Neural progenitor cell (in vitro differentiated cells): ENCODE measurements around the gene BBS5. TPM values are rescaled to one million over a fixed set of nuclear protein-coding genes. Genes with fewer than 3 reads are reported as not detected.
A peak's percentile ranks its signal among the peaks of the same experiment; 100 is the strongest.

Experiments used
- DNase-seq: peaks from one replicate; pipeline ENCODE4 v3.0.0-alpha.2; 2016; ENCODE audit warnings: low spot score
- H2AFZ ChIP-seq: fragments of 200-600 bp; sonication (generic); replicated peaks from 2 replicates; pipeline ENCODE4 v1.6.1; 2016; ENCODE audit warnings: antibody characterized with exemption
- H3F3A ChIP-seq: fragments of 200-600 bp; sonication (generic); 2 replicates; pipeline ENCODE4 v1.6.1; 2016; ENCODE audit warnings: antibody characterized with exemption, low read depth
- H3K27ac ChIP-seq: fragments of 200-600 bp; sonication (generic); 2 replicates; pipeline ENCODE4 v1.5.1; 2016; ENCODE audit warnings: mild to moderate bottlenecking
- H3K27me3 ChIP-seq: fragments of 200-600 bp; sonication (generic); 2 replicates; pipeline ENCODE4 v1.6.1; 2016; ENCODE audit warnings: mild to moderate bottlenecking, moderate library complexity
- H3K36me3 ChIP-seq: fragments of 200-600 bp; sonication (generic); 2 replicates; pipeline ENCODE4 v1.5.1; 2016
- H3K4me1 ChIP-seq: fragments of 200-600 bp; sonication (generic); 2 replicates; pipeline ENCODE4 v1.6.1; 2016; ENCODE audit warnings: mixed run types
- H3K4me2 ChIP-seq: fragments of 200-600 bp; sonication (generic); 2 replicates; pipeline ENCODE4 v1.6.1; 2016
- H3K4me3 ChIP-seq: fragments of 200-600 bp; sonication (generic); 2 replicates; pipeline ENCODE4 v1.5.1; 2016
- H3K79me2 ChIP-seq: fragments of 200-600 bp; sonication (generic); 2 replicates; pipeline ENCODE4 v1.6.1; 2016; ENCODE audit warnings: low read depth
- H3K9ac ChIP-seq: fragments of 200-600 bp; sonication (generic); 2 replicates; pipeline ENCODE4 v1.6.1; 2016
- H3K9me3 ChIP-seq: fragments of 200-600 bp; sonication (generic); 2 replicates; pipeline ENCODE4 v1.5.1; 2016; ENCODE audit warnings: low read depth
- H4K20me1 ChIP-seq: fragments of 200-600 bp; sonication (generic); 2 replicates; pipeline ENCODE4 v1.6.1; 2016; ENCODE audit warnings: low read depth
- H3K27ac Mint-ChIP-seq: 3 replicates; pipeline ENCODE4 v1.8.0; 2021; ENCODE audit warnings: mixed read lengths
- H3K27me3 Mint-ChIP-seq: 2 replicates; pipeline ENCODE4 v1.8.0; 2022; ENCODE audit warnings: low read depth, mild to moderate bottlenecking, inconsistent platforms, moderate library complexity, mixed read lengths; ENCODE audit not compliant: insufficient read depth
- H3K36me3 Mint-ChIP-seq: 3 replicates; pipeline ENCODE4 v1.8.0; 2021; ENCODE audit warnings: mixed read lengths
- H3K4me1 Mint-ChIP-seq: 3 replicates; pipeline ENCODE4 v1.8.0; 2021; ENCODE audit warnings: mixed read lengths
- H3K4me3 Mint-ChIP-seq: 3 replicates; pipeline ENCODE4 v1.8.0; 2021; ENCODE audit warnings: mild to moderate bottlenecking, moderate library complexity, mixed read lengths
- H3K9me3 Mint-ChIP-seq: 3 replicates; pipeline ENCODE4 v1.8.0; 2020; ENCODE audit warnings: mixed read lengths
- CTCF ChIP-seq: fragments of 200-600 bp; sonication (generic); IDR thresholded peaks from 2 replicates; pipeline ENCODE4 v1.5.1; 2017; ENCODE audit warnings: antibody characterized with exemption, mild to moderate bottlenecking
- EZH2 ChIP-seq: fragments of 200-600 bp; sonication (generic); IDR thresholded peaks from 2 replicates; pipeline ENCODE4 v1.6.1; 2017; ENCODE audit warnings: antibody characterized with exemption, mild to moderate bottlenecking, moderate library complexity
- EZH2phosphoT487 ChIP-seq: fragments of 200-600 bp; sonication (generic); IDR thresholded peaks from 2 replicates; pipeline ENCODE4 v1.6.1; 2017; ENCODE audit warnings: antibody characterized with exemption
- total RNA-seq: library from RNA; depleted of rRNA; stranded (reverse); fragments of >200 nt; gene quantifications from 2 replicates; pipeline ENCODE4 v1.2.3, GENCODE V29; 2015; ENCODE audit warnings: low replicate concordance

BBS5 gene
- total RNA-seq, 1 donor from 2014 or later = 3.8 TPM

GRCh38 chr2:169504651-169505050, 25.4 kb downstream of the BBS5 start:
- Histone ChIP-seq H3K9me3 (no peaks in the 10 kb centered on the region), H3K9ac (no peak overlapping the region), H4K20me1 (no peaks in the 10 kb centered on the region), H3F3A (peaks cover 8% of the 10 kb centered on the region), H3K36me3 (no peaks in the 10 kb centered on the region), H3K27ac (no peak overlapping the region), H3K4me2 (no peak overlapping the region), H3K4me3 (no peak overlapping the region), H3K27me3 (no peaks in the 10 kb centered on the region), H2AFZ (no peak overlapping the region), H3K79me2 (no peaks in the 10 kb centered on the region), H3K4me1 (peaks cover 10% of the 10 kb centered on the region)
- no peak for DNase-seq
- no peak overlapping the region for H3K27ac Mint-ChIP-seq
- H3K27me3 Mint-ChIP-seq = no peaks in the 10 kb centered on the region
- H3K4me1 Mint-ChIP-seq = peaks cover 10% of the 10 kb centered on the region
- peaks cover 17% of the 10 kb centered on the region for H3K36me3 Mint-ChIP-seq
- no peak for TF ChIP-seq EZH2
- no peak for TF ChIP-seq CTCF
- TF ChIP-seq EZH2phosphoT487 = no peak
- peaks cover 2% of the 10 kb centered on the region for H3K9me3 Mint-ChIP-seq
- H3K4me3 Mint-ChIP-seq = no peak overlapping the region

- H3K9me3 ChIP-seq = no peaks in the 10 kb centered on the region
- no peak overlapping the region for H3K27ac ChIP-seq
- H3K27me3 ChIP-seq = no peaks in the 10 kb centered on the region
- no peak overlapping the region for H3K4me3 ChIP-seq
- no peak overlapping the region for H3K9ac ChIP-seq
- H3K79me2 ChIP-seq = no peaks in the 10 kb centered on the region
- TF ChIP-seq CTCF (no peak), EZH2 (no peak), EZH2phosphoT487 (no peak)
- no peak overlapping the region for H3K4me2 ChIP-seq
- peaks cover 17% of the 10 kb centered on the region for H3K36me3 Mint-ChIP-seq
- H2AFZ ChIP-seq = no peak overlapping the region
- H3F3A ChIP-seq = peaks cover 9% of the 10 kb centered on the region
- no peaks in the 10 kb centered on the region for H3K27me3 Mint-ChIP-seq
- no peak overlapping the region for H3K4me3 Mint-ChIP-seq
- no peaks in the 10 kb centered on the region for H3K36me3 ChIP-seq
- H3K27ac Mint-ChIP-seq = no peak overlapping the region
- H3K9me3 Mint-ChIP-seq = peaks cover 2% of the 10 kb centered on the region
- no peak for DNase-seq
- no peaks in the 10 kb centered on the region for H4K20me1 ChIP-seq
- peaks cover 23% of the 10 kb centered on the region for H3K4me1 Mint-ChIP-seq
- peaks cover 19% of the 10 kb centered on the region for H3K4me1 ChIP-seq
These were observed 28.4 kb downstream of the BBS5 start for GRCh38 chr2:169507698-169508097.

GRCh38 chr2:169509298-169509885, 30.1 kb downstream of the BBS5 start, which contains the start of gene KLHL41:
Gene KLHL41 (plus strand): TSS chr2:169509702. CDS start chr2:169509779, 77 bp downstream.
- Mint-ChIP-seq H3K4me1 (peaks cover 29% of the 10 kb centered on the region), H3K9me3 (peaks cover 2% of the 10 kb centered on the region), H3K27ac (no peak within 1 kb of the TSS), H3K27me3 (no peaks in the 10 kb centered on the region), H3K36me3 (peaks cover 11% of the 10 kb centered on the region), H3K4me3 (no peak within 1 kb of the TSS)
- Histone ChIP-seq H3K36me3 (no peaks in the 10 kb centered on the region), H3K27ac (peak within 1 kb of the TSS; percentile 26), H3K9me3 (no peaks in the 10 kb centered on the region), H3F3A (peaks cover 9% of the 10 kb centered on the region), H3K9ac (no peak within 1 kb of the TSS), H3K79me2 (no peaks in the 10 kb centered on the region), H2AFZ (peak within 1 kb of the TSS; percentile 55), H3K27me3 (no peaks in the 10 kb centered on the region), H4K20me1 (no peaks in the 10 kb centered on the region), H3K4me2 (peak within 1 kb of the TSS; percentile 60), H3K4me3 (peak within 1 kb of the TSS; percentile 13), H3K4me1 (peaks cover 19% of the 10 kb centered on the region)
- TF ChIP-seq EZH2phosphoT487 (no peak), CTCF (no peak), EZH2 (no peak)
- peak; percentile 57 for DNase-seq
